Activated T-cell treated with anti-CD3 and anti-CD28 coated beads, Interleukin-2, amount 50 U/mL, for 24 hours (primary cell): ENCODE data around the gene MMRN1.
"Not testable (repeated sequence)": the region's sequence is repeated elsewhere in the genome, so short reads cannot be mapped to it uniquely, and the experiment has no call there.

Experiments
- DNase-seq: peaks from one replicate; pipeline ENCODE4 v3.0.0-alpha.2; 2020
- H3K27ac Mint-ChIP-seq: 2 replicates; pipeline ENCODE4 v1.8.0; 2020; ENCODE audit warnings: mild to moderate bottlenecking, mixed read lengths
- H3K27me3 Mint-ChIP-seq: 2 replicates; pipeline ENCODE4 v1.8.0; 2020; ENCODE audit warnings: mixed read lengths
- H3K36me3 Mint-ChIP-seq: 2 replicates; pipeline ENCODE4 v1.8.0; 2020; ENCODE audit warnings: low read depth, mixed read lengths
- H3K4me1 Mint-ChIP-seq: 2 replicates; pipeline ENCODE4 v1.8.0; 2020; ENCODE audit warnings: low read depth, mixed read lengths
- H3K4me3 Mint-ChIP-seq: 2 replicates; pipeline ENCODE4 v1.8.0; 2020; ENCODE audit warnings: mild to moderate bottlenecking, moderate library complexity, mixed read lengths
- H3K9me3 Mint-ChIP-seq: 2 replicates; pipeline ENCODE4 v1.8.0; 2020; ENCODE audit warnings: mixed read lengths

MMRN1 gene

DNA sequence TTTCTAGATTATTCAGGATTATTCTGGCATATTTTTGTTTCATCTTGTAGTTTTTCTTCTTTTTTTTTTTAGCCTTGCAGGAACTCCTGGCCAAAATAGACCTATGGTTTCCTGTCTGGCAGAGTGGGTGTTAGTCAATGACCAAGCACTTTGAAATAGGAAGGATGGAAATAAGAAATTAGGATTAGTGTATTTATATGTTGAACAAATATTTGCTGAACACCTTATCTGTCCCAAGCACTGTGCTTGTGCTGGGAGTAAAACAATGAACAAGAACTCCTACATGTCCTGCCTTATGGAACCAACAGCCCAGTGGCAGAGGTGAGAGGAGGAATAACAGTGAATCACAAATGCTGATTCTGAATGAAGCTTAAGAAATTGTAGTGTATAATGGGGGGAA, 4.5 kb downstream of the MMRN1 start:
- Mint-ChIP-seq H3K9me3 (no peaks in the 10 kb centered on the region), H3K36me3 (no peaks in the 10 kb centered on the region), H3K27me3 (no peaks in the 10 kb centered on the region), H3K4me1 (peaks cover 16% of the 10 kb centered on the region), H3K27ac (no peak overlapping the region), H3K4me3 (no peak overlapping the region)
- no peak for DNase-seq

DNA sequence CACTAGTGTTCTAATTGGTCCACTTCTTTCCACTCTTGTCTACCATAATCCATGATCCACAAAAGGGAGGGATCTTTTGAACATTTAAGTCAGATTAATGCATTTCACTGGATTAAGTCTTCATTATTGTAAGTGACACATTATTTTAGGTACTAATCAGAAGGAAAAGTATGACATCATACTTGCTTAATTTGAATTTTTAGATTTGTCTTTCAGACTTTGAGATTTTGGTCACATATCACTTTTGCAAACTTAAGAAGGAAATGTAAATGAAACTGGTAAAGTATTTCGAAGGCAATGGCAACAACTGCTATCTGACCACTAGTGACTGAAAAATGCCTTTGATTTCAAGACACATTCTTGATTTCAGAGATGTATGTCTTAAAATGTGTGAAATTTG, 5.2 kb downstream of the MMRN1 start:
- H3K4me1 Mint-ChIP-seq, result peaks cover 10% of the 10 kb centered on the region
- no peaks in the 10 kb centered on the region for H3K9me3 Mint-ChIP-seq
- H3K4me3 Mint-ChIP-seq, result no peak overlapping the region
- no peak for DNase-seq
- no peaks in the 10 kb centered on the region for H3K36me3 Mint-ChIP-seq
- H3K27ac Mint-ChIP-seq, result no peak overlapping the region
- H3K27me3 Mint-ChIP-seq, result no peaks in the 10 kb centered on the region

DNA sequence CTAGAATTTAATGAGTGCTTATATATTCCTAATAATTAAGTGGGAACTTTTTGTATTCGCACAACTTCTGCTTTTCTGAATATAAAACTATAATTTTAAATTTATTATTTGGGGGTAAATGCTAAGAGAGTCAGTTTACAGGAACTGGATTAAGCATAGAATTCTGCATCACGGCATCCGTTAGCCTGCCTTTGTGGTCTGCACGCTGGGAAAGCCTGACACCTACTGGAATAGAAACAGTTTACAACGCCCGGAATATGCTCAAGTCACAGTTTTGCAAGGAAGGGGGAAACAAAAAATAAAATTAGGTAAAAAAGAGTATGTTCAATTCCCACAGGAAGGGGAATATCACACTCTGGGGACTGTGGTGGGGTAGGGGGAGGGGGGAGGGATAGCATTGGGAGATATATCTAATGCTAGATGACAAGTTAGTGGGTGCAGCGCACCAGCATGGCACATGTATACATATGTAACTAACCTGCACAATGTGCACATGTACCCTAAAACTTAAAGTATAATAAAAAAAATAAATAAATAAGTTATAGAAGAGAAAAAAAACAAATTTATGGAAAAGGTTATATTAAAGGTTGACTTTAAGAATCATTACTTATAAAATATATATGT, 7.3 kb downstream of the MMRN1 start:
- H3K9me3 Mint-ChIP-seq, H3K4me3 Mint-ChIP-seq, H3K27me3 Mint-ChIP-seq, H3K36me3 Mint-ChIP-seq, H3K27ac Mint-ChIP-seq, H3K4me1 Mint-ChIP-seq: not testable (repeated sequence)
- peak; percentile 40 for DNase-seq

DNA sequence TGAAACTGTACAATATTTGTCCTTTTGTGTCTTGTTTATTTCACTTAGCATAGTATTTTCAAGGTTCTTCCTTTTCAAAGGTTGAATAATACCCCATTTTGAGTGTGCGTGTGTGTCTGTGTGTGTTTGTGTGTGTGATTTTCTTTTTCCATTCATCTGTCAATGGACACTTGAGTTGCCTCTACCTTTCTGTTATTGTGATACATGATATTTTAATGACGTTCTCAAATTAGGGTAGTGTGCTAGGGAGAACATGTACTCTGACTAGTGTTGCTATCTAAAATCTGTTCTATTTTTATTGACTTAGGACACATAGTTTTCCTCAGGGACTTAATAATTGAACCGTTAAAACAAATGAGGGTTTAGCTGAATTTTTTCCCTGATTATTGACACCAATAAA, 9.9 kb downstream of the MMRN1 start:
- Mint-ChIP-seq H3K36me3 (no peaks in the 10 kb centered on the region), H3K4me1 (peaks cover 3% of the 10 kb centered on the region), H3K4me3 (no peak overlapping the region), H3K9me3 (no peaks in the 10 kb centered on the region), H3K27me3 (no peaks in the 10 kb centered on the region), H3K27ac (no peak overlapping the region)
- DNase-seq, result no peak

DNA sequence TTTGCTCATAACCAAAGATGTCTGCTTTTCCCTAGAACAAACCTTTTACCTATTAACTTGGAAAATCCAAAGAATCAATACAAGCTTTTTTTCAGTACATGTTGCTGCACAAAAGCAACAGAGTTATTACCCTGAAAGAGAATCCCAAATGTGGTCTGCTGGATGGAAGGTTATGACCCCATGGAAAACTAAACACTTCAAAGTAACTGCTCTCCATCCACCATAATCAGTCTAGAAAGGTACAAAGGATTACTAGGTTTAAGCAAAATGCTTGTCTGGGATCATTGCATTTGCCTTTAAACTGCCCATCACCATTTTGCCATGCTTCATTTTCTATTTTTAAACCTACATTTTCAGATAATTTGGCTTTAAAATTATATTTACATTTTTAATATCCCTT, 11.7 kb downstream of the MMRN1 start:
- Mint-ChIP-seq H3K9me3 (no peaks in the 10 kb centered on the region), H3K27me3 (no peaks in the 10 kb centered on the region), H3K27ac (no peak overlapping the region), H3K36me3 (no peaks in the 10 kb centered on the region), H3K4me3 (no peak overlapping the region), H3K4me1 (peaks cover 3% of the 10 kb centered on the region)
- no peak for DNase-seq

DNA sequence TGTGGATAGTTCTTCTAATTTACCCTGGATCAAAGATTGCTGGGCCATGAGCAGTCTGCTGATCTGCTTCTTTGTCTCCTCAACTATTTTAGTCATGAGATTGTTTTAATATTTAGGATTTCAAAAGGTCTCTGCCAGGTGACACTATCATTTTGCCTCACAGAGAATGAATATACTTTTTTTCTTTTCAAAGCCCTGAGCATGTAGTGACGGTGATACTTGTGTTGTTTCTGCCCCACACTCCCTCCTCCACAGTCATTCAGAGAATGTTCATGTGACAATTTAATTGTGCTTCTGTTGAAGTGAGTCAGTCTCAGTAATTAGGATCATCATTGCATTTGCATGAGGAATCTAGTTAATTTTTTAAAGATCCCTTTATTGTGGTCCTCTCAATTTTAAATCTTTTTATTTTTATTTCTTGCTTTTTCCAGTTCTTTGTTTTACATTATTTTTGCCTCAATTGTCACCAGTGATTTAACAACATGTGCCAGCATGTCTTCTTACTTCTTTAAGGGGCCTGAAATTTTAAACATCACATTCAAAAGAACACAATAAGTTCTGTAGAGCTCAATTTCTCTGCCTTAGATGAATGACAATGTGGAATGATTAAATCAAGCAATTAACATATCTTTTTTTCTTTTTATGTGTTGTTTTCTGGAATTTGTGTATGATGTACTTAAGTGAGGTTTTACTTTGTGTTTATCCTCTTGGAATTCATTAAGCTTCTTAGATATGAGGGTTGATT, 12.3 kb downstream of the MMRN1 start:
- H3K9me3 Mint-ChIP-seq, result no peaks in the 10 kb centered on the region
- H3K36me3 Mint-ChIP-seq, result no peaks in the 10 kb centered on the region
- no peaks in the 10 kb centered on the region for H3K27me3 Mint-ChIP-seq
- peaks cover 3% of the 10 kb centered on the region for H3K4me1 Mint-ChIP-seq
- H3K27ac Mint-ChIP-seq, result no peak overlapping the region
- no peak overlapping the region for H3K4me3 Mint-ChIP-seq
- DNase-seq, result no peak

DNA sequence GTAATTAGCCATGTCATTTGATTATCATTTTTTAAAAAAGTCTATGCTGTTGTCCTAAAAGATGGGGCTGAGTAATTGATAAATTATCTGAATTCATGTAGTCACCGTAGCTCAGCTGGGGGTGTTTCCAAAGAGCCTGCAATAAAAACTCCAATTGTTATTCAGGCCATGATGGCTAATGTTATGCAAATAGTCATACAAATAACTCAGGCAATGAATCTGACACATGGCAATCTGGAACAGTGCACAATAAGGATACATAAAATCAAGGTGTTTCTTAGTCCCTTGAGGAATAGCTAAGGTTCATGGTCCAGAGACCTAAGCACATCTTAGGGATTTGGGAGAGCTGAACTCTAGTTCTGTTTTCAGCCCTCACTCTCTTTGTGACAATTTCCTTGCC, 15.2 kb downstream of the MMRN1 start:
- H3K27ac Mint-ChIP-seq, result no peak overlapping the region
- peaks cover 3% of the 10 kb centered on the region for H3K4me1 Mint-ChIP-seq
- no peaks in the 10 kb centered on the region for H3K9me3 Mint-ChIP-seq
- DNase-seq, result no peak
- H3K4me3 Mint-ChIP-seq, result no peak overlapping the region
- H3K36me3 Mint-ChIP-seq, result no peaks in the 10 kb centered on the region
- H3K27me3 Mint-ChIP-seq, result no peaks in the 10 kb centered on the region

DNA sequence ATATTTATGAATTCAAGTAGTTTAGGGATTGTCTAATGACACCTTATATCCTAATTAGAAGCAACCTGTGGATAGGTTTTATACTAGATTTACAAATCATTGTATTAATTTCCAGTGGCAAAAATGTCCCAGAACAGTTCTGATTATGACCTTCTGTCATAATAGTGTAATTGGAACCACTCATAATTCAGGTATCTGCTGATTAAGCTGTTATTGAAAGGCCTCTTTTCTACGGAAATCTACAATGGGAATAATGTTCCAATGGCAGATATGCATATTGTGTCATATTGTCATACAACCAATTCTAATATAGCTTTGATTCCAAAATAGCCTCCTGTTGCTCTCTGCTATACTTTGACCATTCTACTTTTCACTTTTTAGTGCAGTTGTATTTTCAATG, 19.0 kb downstream of the MMRN1 start:
- no peaks in the 10 kb centered on the region for H3K9me3 Mint-ChIP-seq
- no peak overlapping the region for H3K4me3 Mint-ChIP-seq
- no peaks in the 10 kb centered on the region for H3K36me3 Mint-ChIP-seq
- DNase-seq, result no peak
- H3K27ac Mint-ChIP-seq, result no peak overlapping the region
- H3K27me3 Mint-ChIP-seq, result no peaks in the 10 kb centered on the region
- H3K4me1 Mint-ChIP-seq, result no peaks in the 10 kb centered on the region

DNA sequence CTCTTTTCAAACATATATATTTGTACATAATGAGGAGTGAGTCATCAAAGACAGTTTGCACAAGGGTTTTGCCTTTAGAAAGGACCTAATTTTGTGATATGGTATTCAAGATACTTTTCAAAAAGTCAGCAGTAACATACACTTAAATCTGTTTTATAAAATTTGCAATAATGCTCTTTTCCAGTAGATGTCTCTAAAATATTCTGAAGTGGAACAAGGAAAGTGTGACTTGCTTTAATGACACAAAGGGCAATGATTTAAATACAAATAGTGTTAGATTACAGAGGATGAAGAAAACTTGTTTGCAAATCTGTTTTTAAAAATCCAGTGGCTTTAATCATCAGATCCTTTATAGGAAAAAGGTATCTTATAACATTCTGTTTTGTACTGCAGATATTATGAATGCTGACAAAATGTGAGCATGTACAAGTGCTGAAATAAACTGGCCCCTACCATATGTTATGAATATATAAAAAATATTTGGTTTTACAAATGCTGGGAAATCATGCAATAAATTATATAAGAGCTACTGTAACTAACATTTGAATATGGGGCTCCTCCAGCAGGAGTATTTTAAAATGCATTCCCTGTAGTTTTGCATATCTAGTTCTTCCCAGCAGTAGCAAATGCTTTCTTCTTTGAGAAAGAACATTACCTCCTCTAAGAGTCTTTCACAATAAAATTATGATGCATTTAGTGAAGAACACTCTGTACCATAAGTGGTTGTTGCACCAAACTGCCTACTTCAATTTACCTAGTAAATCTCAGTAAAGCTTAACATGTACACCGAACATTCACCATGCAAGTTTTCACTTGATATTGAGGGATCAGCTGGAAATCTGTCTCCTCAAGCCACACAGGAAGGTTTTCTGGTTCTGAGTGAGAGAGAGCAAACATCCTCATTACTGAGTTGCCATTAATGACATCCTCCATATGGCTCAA, 20.2 kb downstream of the MMRN1 start:
- Mint-ChIP-seq H3K4me1 (no peaks in the 10 kb centered on the region), H3K27ac (no peak overlapping the region), H3K27me3 (no peaks in the 10 kb centered on the region), H3K36me3 (no peaks in the 10 kb centered on the region), H3K9me3 (no peaks in the 10 kb centered on the region), H3K4me3 (no peak overlapping the region)
- no peak for DNase-seq

DNA sequence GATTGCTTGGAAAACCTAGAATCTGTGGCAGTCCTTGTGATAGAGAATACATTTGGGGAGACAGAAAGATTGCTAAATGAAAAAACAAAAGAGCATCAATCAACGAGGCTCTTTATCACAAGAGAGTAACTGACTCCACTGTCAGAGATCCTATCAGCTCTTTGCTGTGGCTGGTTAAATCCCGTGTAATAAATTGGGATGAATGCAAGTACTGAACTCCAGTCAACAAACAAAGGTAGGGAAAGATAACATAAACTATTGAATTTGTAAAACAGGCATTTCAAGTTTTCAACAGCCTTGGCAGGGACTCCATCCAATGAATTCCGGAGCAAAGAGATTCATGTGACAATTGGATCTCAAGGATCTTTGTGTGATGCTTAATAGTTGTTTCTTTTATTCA, 21.3 kb downstream of the MMRN1 start:
- no peaks in the 10 kb centered on the region for H3K4me1 Mint-ChIP-seq
- H3K4me3 Mint-ChIP-seq, result no peak overlapping the region
- DNase-seq, result no peak
- no peaks in the 10 kb centered on the region for H3K9me3 Mint-ChIP-seq
- H3K36me3 Mint-ChIP-seq, result no peaks in the 10 kb centered on the region
- H3K27ac Mint-ChIP-seq, result no peak overlapping the region
- H3K27me3 Mint-ChIP-seq, result peaks cover 3% of the 10 kb centered on the region

DNA sequence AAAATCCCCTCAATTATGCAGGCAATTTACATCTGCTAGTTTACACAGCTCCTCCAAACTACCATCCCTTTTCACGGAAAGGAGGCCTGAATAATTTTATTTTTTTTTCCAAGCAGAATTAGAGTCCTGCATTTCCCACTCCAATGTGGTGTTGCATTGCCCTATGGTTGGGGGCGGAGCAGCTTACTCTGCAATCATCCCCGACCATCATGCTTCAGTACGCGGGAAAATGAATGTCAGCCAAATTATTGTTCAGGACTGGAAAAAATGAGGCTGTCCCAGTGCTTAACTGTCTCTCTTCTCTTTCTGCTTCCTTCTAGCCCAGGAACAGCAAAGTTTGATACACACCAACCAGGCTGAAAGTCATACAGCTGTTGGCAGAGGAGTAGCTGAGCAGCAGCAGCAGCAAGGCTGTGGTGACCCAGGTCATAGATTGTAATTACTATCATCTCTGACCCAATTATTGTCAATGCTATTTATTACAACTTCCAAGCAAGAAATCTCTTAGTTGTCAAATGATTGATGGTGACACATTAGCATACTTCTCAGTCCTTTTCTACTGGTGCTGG, 28.3 kb downstream of the MMRN1 start:
- no peaks in the 10 kb centered on the region for H3K9me3 Mint-ChIP-seq
- no peak overlapping the region for H3K4me3 Mint-ChIP-seq
- DNase-seq, result no peak
- H3K27me3 Mint-ChIP-seq, result peaks cover 11% of the 10 kb centered on the region
- no peak overlapping the region for H3K27ac Mint-ChIP-seq
- no peaks in the 10 kb centered on the region for H3K4me1 Mint-ChIP-seq
- no peaks in the 10 kb centered on the region for H3K36me3 Mint-ChIP-seq

DNA sequence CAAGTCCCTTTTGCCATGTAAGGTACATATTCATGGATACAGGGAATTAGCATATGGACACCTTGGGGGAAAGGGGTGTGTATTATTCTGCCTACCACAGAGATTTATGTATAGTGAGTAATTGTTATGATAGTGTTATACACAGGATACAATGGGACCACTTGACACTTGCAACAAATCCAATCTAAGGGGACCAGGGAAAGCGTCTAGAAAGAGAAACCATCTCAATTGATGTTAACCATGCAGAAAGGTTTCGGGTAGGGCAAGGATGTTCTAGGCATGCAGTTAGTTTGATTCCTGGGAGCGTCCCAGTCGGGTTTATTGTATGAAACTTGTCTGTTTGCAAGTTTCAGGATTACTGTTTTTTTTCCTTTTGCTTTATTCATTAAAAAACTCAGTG, 34.2 kb downstream of the MMRN1 start:
- no peak overlapping the region for H3K27ac Mint-ChIP-seq
- no peaks in the 10 kb centered on the region for H3K9me3 Mint-ChIP-seq
- H3K27me3 Mint-ChIP-seq, result peaks cover 9% of the 10 kb centered on the region
- no peak overlapping the region for H3K4me3 Mint-ChIP-seq
- DNase-seq, result no peak
- H3K36me3 Mint-ChIP-seq, result no peaks in the 10 kb centered on the region
- peaks cover 16% of the 10 kb centered on the region for H3K4me1 Mint-ChIP-seq

DNA sequence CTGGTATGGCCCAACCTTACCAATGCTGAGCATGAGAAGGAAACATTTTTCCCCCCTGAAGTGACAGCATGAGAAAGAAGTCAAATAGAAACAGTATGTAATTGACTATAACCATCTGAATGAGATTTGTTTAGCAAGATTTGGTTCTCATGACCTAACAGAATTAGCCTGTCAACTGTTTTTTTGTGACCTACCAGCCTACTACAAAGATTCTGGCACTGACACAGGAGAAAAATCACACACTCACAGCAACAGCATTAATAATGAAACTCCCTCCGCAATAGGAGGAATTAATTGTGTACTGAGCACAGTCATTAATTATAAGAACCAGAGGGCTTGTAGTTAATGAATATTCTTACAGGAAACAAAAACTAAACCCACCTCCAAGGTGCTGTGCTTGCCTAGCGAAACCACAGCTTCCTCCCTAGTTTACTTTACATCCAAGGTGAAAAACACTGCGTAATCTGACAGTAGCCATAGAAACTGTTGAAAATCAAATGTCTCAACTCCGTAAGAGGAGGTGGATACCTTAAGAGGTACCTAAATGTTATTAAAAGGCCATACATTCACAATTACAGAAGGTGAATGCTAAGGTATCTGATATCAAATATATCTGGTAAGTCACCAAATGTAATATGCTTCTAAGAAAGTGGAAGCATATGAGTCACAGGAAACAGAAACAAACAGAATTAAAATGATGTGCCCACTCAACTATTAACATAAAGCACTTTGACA, 34.9 kb downstream of the MMRN1 start:
- peaks cover 9% of the 10 kb centered on the region for H3K27me3 Mint-ChIP-seq
- no peak for DNase-seq
- peaks cover 16% of the 10 kb centered on the region for H3K4me1 Mint-ChIP-seq
- H3K27ac Mint-ChIP-seq, result peak overlapping the region; percentile 66
- H3K4me3 Mint-ChIP-seq, result peak overlapping the region; percentile 29
- H3K36me3 Mint-ChIP-seq, result no peaks in the 10 kb centered on the region
- H3K9me3 Mint-ChIP-seq, result no peaks in the 10 kb centered on the region

DNA sequence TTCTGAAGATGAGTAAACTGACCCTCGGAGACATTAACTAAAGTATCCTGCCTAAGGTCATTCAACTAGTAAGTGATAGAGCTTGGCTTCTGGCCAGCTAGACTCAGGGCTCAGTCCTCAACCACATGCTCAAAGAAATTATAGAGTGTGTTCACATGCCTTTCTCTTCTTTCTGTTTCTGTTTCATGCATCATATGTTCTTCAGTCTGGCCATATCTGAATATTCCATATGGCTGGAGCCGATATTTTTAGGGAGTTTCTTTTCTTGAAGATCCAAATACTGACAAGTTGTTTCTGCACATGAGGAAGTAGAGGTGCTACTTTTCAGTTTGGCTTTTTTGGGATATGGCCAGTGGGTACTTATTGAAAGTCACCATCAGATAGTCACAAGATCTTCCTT, 44.9 kb downstream of the MMRN1 start:
- H3K4me3 Mint-ChIP-seq, result no peak overlapping the region
- no peaks in the 10 kb centered on the region for H3K9me3 Mint-ChIP-seq
- no peaks in the 10 kb centered on the region for H3K4me1 Mint-ChIP-seq
- DNase-seq, result no peak
- H3K27ac Mint-ChIP-seq, result no peak overlapping the region
- no peaks in the 10 kb centered on the region for H3K27me3 Mint-ChIP-seq
- no peaks in the 10 kb centered on the region for H3K36me3 Mint-ChIP-seq
